Effector memory CD8-positive, alpha-beta T cell (primary cell): ENCODE measurements around the gene IRF1.

ENCODE experiments used
- ATAC-seq: fragments of 150-1000 bp; cut with Tn5 transposase; replicated peaks from 2 replicates; pipeline ENCODE4 v1.10.0; 2021; ENCODE audit warnings: mild to moderate bottlenecking, moderate library complexity
- DNase-seq, 3 experiments: peaks; one replicate each; pipeline ENCODE4 v3.0.0; 2021
- H3K27ac Mint-ChIP-seq, 2 donors: one replicate each; pipeline ENCODE4 v1.8.0; 2022; ENCODE audit warnings: mild to moderate bottlenecking in 2 of 2, mixed read lengths in 2 of 2, moderate library complexity in 2 of 2
- H3K27me3 Mint-ChIP-seq, 2 donors: one replicate each; pipeline ENCODE4 v1.8.0; 2022; ENCODE audit warnings: mixed read lengths in 2 of 2
- H3K36me3 Mint-ChIP-seq: one replicate; pipeline ENCODE4 v1.8.0; 2022; ENCODE audit warnings: mild to moderate bottlenecking, moderate library complexity, mixed read lengths; ENCODE audit not compliant: insufficient read depth
- H3K4me1 Mint-ChIP-seq, 2 donors: one replicate each; pipeline ENCODE4 v1.8.0; 2022; ENCODE audit warnings: low read depth in 2 of 2, mixed read lengths in 2 of 2
- H3K4me3 Mint-ChIP-seq, 2 donors: one replicate each; pipeline ENCODE4 v1.8.0; 2022; ENCODE audit warnings: mild to moderate bottlenecking in 2 of 2, mixed read lengths in 2 of 2, moderate library complexity in 2 of 2
- H3K9me3 Mint-ChIP-seq, 2 donors: one replicate each; pipeline ENCODE4 v1.8.0; 2022; ENCODE audit warnings: mixed read lengths in 2 of 2

IRF1 gene

GRCh38 chr5:132479111-132479951, 11.2 kb downstream of the IRF1 start:
- H3K27ac Mint-ChIP-seq, result peak overlapping the region; percentile 97 to 99
- H3K36me3 Mint-ChIP-seq, result peaks cover 100% of the 10 kb centered on the region
- ATAC-seq (no peak), DNase-seq (peak in 1 of 3 experiments; percentile 21)
- peak overlapping the region; percentile 68 to 77 for H3K4me3 Mint-ChIP-seq
- no peaks in the 10 kb centered on the region for H3K27me3 Mint-ChIP-seq
- H3K4me1 Mint-ChIP-seq, result peaks cover 76 to 83% of the 10 kb centered on the region in 2 donors
- no peaks in the 10 kb centered on the region for H3K9me3 Mint-ChIP-seq

- Mint-ChIP-seq H3K36me3 (peaks cover 100% of the 10 kb centered on the region), H3K4me1 (peaks cover 77 to 81% of the 10 kb centered on the region in 2 donors), H3K27ac (peak overlapping the region; percentile 97 to 99), H3K27me3 (no peaks in the 10 kb centered on the region), H3K4me3 (peak overlapping the region; percentile 68 to 77), H3K9me3 (no peaks in the 10 kb centered on the region)
- DNase-seq, result peak in 1 of 3 experiments; percentile 20
- ATAC-seq, result peak; percentile 2
Measured at GRCh38 chr5:132478366-132478871, 12.2 kb downstream of the IRF1 start.

GRCh38 chr5:132477784-132478365, 12.7 kb downstream of the IRF1 start:
- no peaks in the 10 kb centered on the region for H3K27me3 Mint-ChIP-seq
- ATAC-seq (peak; percentile 13), DNase-seq (peak in 1 of 3 experiments; percentile 37)
- H3K4me1 Mint-ChIP-seq, result peaks cover 82 to 84% of the 10 kb centered on the region in 2 donors
- peaks cover 100% of the 10 kb centered on the region for H3K36me3 Mint-ChIP-seq
- no peaks in the 10 kb centered on the region for H3K9me3 Mint-ChIP-seq
- peak overlapping the region; percentile 97 to 99 for H3K27ac Mint-ChIP-seq
- H3K4me3 Mint-ChIP-seq, result peak overlapping the region; percentile 68 to 77

GRCh38 chr5:132476876-132477781, 13.4 kb downstream of the IRF1 start:
- DNase-seq (peak in 1 of 3 experiments; percentile 20), ATAC-seq (no peak)
- no peaks in the 10 kb centered on the region for H3K27me3 Mint-ChIP-seq
- H3K4me1 Mint-ChIP-seq, result peaks cover 82 to 83% of the 10 kb centered on the region in 2 donors
- H3K27ac Mint-ChIP-seq, result peak overlapping the region; percentile 97 to 99
- H3K4me3 Mint-ChIP-seq, result peak overlapping the region; percentile 68 to 77
- H3K36me3 Mint-ChIP-seq, result peaks cover 100% of the 10 kb centered on the region
- no peaks in the 10 kb centered on the region for H3K9me3 Mint-ChIP-seq

GRCh38 chr5:132475987-132476875, 14.3 kb downstream of the IRF1 start:
- H3K4me1 Mint-ChIP-seq, result peaks cover 84 to 86% of the 10 kb centered on the region in 2 donors
- peak overlapping the region; percentile 97 to 99 for H3K27ac Mint-ChIP-seq
- DNase-seq, result peak in 1 of 3 experiments; percentile 22
- no peaks in the 10 kb centered on the region for H3K27me3 Mint-ChIP-seq
- peak overlapping the region; percentile 68 to 77 for H3K4me3 Mint-ChIP-seq
- ATAC-seq, result no peak
- H3K36me3 Mint-ChIP-seq, result peaks cover 100% of the 10 kb centered on the region
- no peaks in the 10 kb centered on the region for H3K9me3 Mint-ChIP-seq

- peaks cover 85 to 86% of the 10 kb centered on the region in 2 donors for H3K4me1 Mint-ChIP-seq
- H3K4me3 Mint-ChIP-seq, result peak overlapping the region; percentile 68 to 77
- DNase-seq, result no peak
- peaks cover 100% of the 10 kb centered on the region for H3K36me3 Mint-ChIP-seq
- no peaks in the 10 kb centered on the region for H3K9me3 Mint-ChIP-seq
- no peaks in the 10 kb centered on the region for H3K27me3 Mint-ChIP-seq
- peak overlapping the region; percentile 97 to 99 for H3K27ac Mint-ChIP-seq
- ATAC-seq, result no peak
Measured at GRCh38 chr5:132475497-132475882, 15.1 kb downstream of the IRF1 start.

GRCh38 chr5:132474881-132475496, 15.6 kb downstream of the IRF1 start:
- no peaks in the 10 kb centered on the region for H3K27me3 Mint-ChIP-seq
- H3K27ac Mint-ChIP-seq, result peak overlapping the region; percentile 97 to 99
- no peak for ATAC-seq
- no peak for DNase-seq
- peaks cover 100% of the 10 kb centered on the region for H3K36me3 Mint-ChIP-seq
- H3K9me3 Mint-ChIP-seq, result no peaks in the 10 kb centered on the region
- peak overlapping the region; percentile 68 to 77 for H3K4me3 Mint-ChIP-seq
- peaks cover 85 to 86% of the 10 kb centered on the region in 2 donors for H3K4me1 Mint-ChIP-seq

- ATAC-seq (no peak), DNase-seq (no peak)
- H3K27me3 Mint-ChIP-seq, result no peaks in the 10 kb centered on the region
- peaks cover 100% of the 10 kb centered on the region for H3K36me3 Mint-ChIP-seq
- H3K4me3 Mint-ChIP-seq, result peak overlapping the region; percentile 68 to 77
- H3K4me1 Mint-ChIP-seq, result peaks cover 85 to 87% of the 10 kb centered on the region in 2 donors
- peak overlapping the region; percentile 97 to 99 for H3K27ac Mint-ChIP-seq
- H3K9me3 Mint-ChIP-seq, result no peaks in the 10 kb centered on the region
Measured at GRCh38 chr5:132474131-132474723, 16.3 kb downstream of the IRF1 start.

GRCh38 chr5:132473668-132474067, 16.9 kb downstream of the IRF1 start:
- Mint-ChIP-seq H3K4me3 (peak overlapping the region; percentile 66 to 68), H3K27me3 (no peaks in the 10 kb centered on the region), H3K27ac (peak overlapping the region; percentile 97 to 99), H3K36me3 (peaks cover 100% of the 10 kb centered on the region), H3K9me3 (no peaks in the 10 kb centered on the region), H3K4me1 (peaks cover 85 to 87% of the 10 kb centered on the region in 2 donors)
- ATAC-seq (no peak), DNase-seq (peak in 2 of 3 experiments; percentile 14 to 17)

GRCh38 chr5:132473019-132473531, 17.5 kb downstream of the IRF1 start:
- H3K36me3 Mint-ChIP-seq, result peaks cover 100% of the 10 kb centered on the region
- H3K27me3 Mint-ChIP-seq, result no peaks in the 10 kb centered on the region
- peaks cover 85 to 87% of the 10 kb centered on the region in 2 donors for H3K4me1 Mint-ChIP-seq
- H3K27ac Mint-ChIP-seq, result peak overlapping the region; percentile 97 to 99
- peak overlapping the region; percentile 66 to 68 for H3K4me3 Mint-ChIP-seq
- peak; percentile 87 to 89 (median 87) for DNase-seq
- H3K9me3 Mint-ChIP-seq, result no peaks in the 10 kb centered on the region
- peak; percentile 84 for ATAC-seq

- Mint-ChIP-seq H3K27me3 (no peaks in the 10 kb centered on the region), H3K27ac (peak overlapping the region; percentile 97 to 99), H3K4me3 (peak overlapping the region in 1 of 2 donors; percentile 68), H3K36me3 (peaks cover 100% of the 10 kb centered on the region), H3K4me1 (peaks cover 84 to 86% of the 10 kb centered on the region in 2 donors), H3K9me3 (no peaks in the 10 kb centered on the region)
- no peak for ATAC-seq
- no peak for DNase-seq
Measured at GRCh38 chr5:132472431-132472830, 18.1 kb downstream of the IRF1 start.
